Spleen (tissue), 11 donors: ENCODE data around the gene EIF3L. TPM values are rescaled to one million over a fixed set of nuclear protein-coding genes. Genes with fewer than 3 reads are reported as not detected.

Experiments
- DNase-seq: peaks from one replicate; pipeline ENCODE4 v3.0.0-alpha.2; 2020
- H3K27ac ChIP-seq, 8 donors: fragments of 200-600 bp; sonication (generic) in 7 of 8; 1 replicate in 4 of 8; 2 replicates in 4 of 8; pipeline versions ENCODE4 v1.5.0 to v1.8.0; 2016 to 2021; ENCODE audit warnings: inconsistent platforms in 4 of 8, mild to moderate bottlenecking in 4 of 8, moderate library complexity in 1 of 8
- H3K27me3 ChIP-seq, 7 donors: fragments of 200-600 bp; sonication (generic) in 6 of 7; replicated peaks in 1 of 7; 1 replicate in 4 of 7; 2 replicates in 3 of 7; pipeline versions ENCODE4 v1.5.0 to v1.8.0; 2016 to 2021; ENCODE audit warnings: inconsistent platforms in 3 of 7, mild to moderate bottlenecking in 1 of 7
- H3K36me3 ChIP-seq, 6 donors: fragments of 200-600 bp; sonication (generic) in 5 of 6; 1 replicate in 4 of 6; 2 replicates in 2 of 6; pipeline versions ENCODE4 v1.5.0 to v1.8.0; 2016 to 2021; ENCODE audit warnings: inconsistent platforms in 2 of 6
- H3K4me1 ChIP-seq, 6 donors: fragments of 200-600 bp; sonication (generic) in 5 of 6; 1 replicate in 3 of 6; 2 replicates in 3 of 6; pipeline versions ENCODE4 v1.5.0 to v1.8.0; 2016 to 2021; ENCODE audit warnings: inconsistent platforms in 3 of 6
- H3K4me3 ChIP-seq, 8 donors: fragments of 200-600 bp; sonication (generic) in 7 of 8; 1 replicate in 4 of 8; 2 replicates in 4 of 8; pipeline versions ENCODE4 v1.5.0 to v1.8.0; 2016 to 2021; ENCODE audit warnings: inconsistent platforms in 4 of 8, mild to moderate bottlenecking in 4 of 8, moderate library complexity in 2 of 8
- H3K9me3 ChIP-seq, 8 donors: fragments of 200-600 bp; sonication (generic) in 7 of 8; 1 replicate in 4 of 8; 2 replicates in 4 of 8; pipeline versions ENCODE4 v1.5.0 to v1.8.0; 2016 to 2021; ENCODE audit warnings: inconsistent platforms in 4 of 8
- CTCF ChIP-seq, 11 experiments: fragments of 200-600 bp in 7 of 11; fragments of 450-650 bp in 4 of 11; sonication (generic) in 4 of 11; IDR thresholded peaks in 8 of 11; conservative IDR thresholded peaks in 3 of 11; 1 replicate in 7 of 11; 2 replicates in 4 of 11; pipeline versions ENCODE4 v1.4.0 to v1.8.0; 2016 to 2021; ENCODE audit warnings: antibody characterized with exemption in 11 of 11, inconsistent platforms in 4 of 11, mild to moderate bottlenecking in 1 of 11
- POLR2A ChIP-seq, 3 donors: fragments of 450-650 bp; IDR thresholded peaks; one replicate each; pipeline ENCODE4 v1.5.1; 2017; ENCODE audit warnings: antibody characterized with exemption in 3 of 3, mild to moderate bottlenecking in 1 of 3
- POLR2AphosphoS5 ChIP-seq, 3 donors: sonication (generic); formaldehyde crosslinking; IDR thresholded peaks; one replicate each; pipeline ENCODE4 v1.5.1; 2017; ENCODE audit warnings: antibody characterized with exemption in 3 of 3
- WGBS, 5 donors: extraction: QIAGEN DNeasy Blood & Tissue Kit in 3 of 5; methylation state at CpG; one replicate each; pipeline versions ENCODE4 v1.1.5 to v1.1.7; 2013 to 2018; 5-methylcytosine and 5-hydroxymethylcytosine counted together
- intact Hi-C: fragments of 100-400 bp; cut with DNase I; formaldehyde crosslinking; loops from one replicate; pipeline ENCODE4 v1.15.0; 2023; ENCODE audit warnings: low total_unique reads
- polyA plus RNA-seq, 3 donors: library from polyadenylated mRNA; stranded (reverse); fragments of 200-250 nt; gene quantifications; one replicate each; pipeline ENCODE4 v1.2.1, GENCODE V29; 2013
- total RNA-seq, 7 donors: library from RNA; depleted of rRNA in 3 of 7; stranded (reverse); fragments of >200 nt in 3 of 7; fragmentation: NEBNext Ultra II Directional in 4 of 7; extraction: Animal tissue kit (Norgen Biotek cat#: 25700) in 4 of 7; gene quantifications; one replicate each; pipeline versions ENCODE4 v1.1.0 to v1.2.1, GENCODE V29; 2016 to 2021
- donor health status: healthy with polysubstance abuse.
- donor health status: DM: no; HTN: no; CAD: no; lungs with moderate emphysema.
- donor health status: DM: no; HTN: no; CAD: no.
- donor health status: Bipolar disorder and iron deficiency.
- donor health status: healthy.
- donor health status: DM: no; HTN: no; CAD: no.
- donor health status: DM: yes; HTN: yes; CAD: no.

EIF3L gene
- total and polyA plus RNA-seq, 10 donors, result 254 to 407 (median 334) TPM

- Histone ChIP-seq H3K27me3 (peaks cover 0 to 57% (median 9%) of the 10 kb centered on the region in 7 donors), H3K27ac (peak overlapping the region in 1 of 8 donors; percentile 30), H3K36me3 (peaks cover 0 to 20% (median 5%) of the 10 kb centered on the region in 6 donors), H3K9me3 (no peaks in the 10 kb centered on the region), H3K4me1 (peaks cover 0 to 18% (median 11%) of the 10 kb centered on the region in 6 donors), H3K4me3 (peak overlapping the region in 7 of 8 donors; percentile 32 to 69 (median 37))
- intact Hi-C loops, result no loop called here
- 8 to 21% (median 11%) methylated on average over 59 to 135 of the region's 135 CpGs for WGBS, 5 donors
- no peak for DNase-seq
- TF ChIP-seq CTCF (IDR thresholded peaks at IDR 0.05 in 8 of 11, conservative IDR thresholded peaks at IDR 0.05 in 3 of 11), result no peak
- TF ChIP-seq POLR2AphosphoS5 (IDR thresholded peaks at IDR 0.05), result peak in 1 of 3 donors; percentile 13
- no peak for TF ChIP-seq POLR2A (IDR thresholded peaks at IDR 0.05)
Observed at GRCh38 chr22:37824674-37825641, 24.3 kb upstream of the EIF3L start.

- H3K4me3 ChIP-seq, result no peak overlapping the region
- H3K27me3 ChIP-seq, result peaks cover 0 to 36% (median 9%) of the 10 kb centered on the region in 7 donors
- TF ChIP-seq CTCF (IDR thresholded peaks at IDR 0.05 in 8 of 11, conservative IDR thresholded peaks at IDR 0.05 in 3 of 11) (no peak), POLR2AphosphoS5 (IDR thresholded peaks at IDR 0.05) (no peak), POLR2A (IDR thresholded peaks at IDR 0.05) (no peak)
- intact Hi-C loops, result no loop called here
- peaks cover under 1 to 41% (median 26%) of the 10 kb centered on the region in 6 donors for H3K36me3 ChIP-seq
- 74 to 90% (median 77%) methylated on average over 9 of the region's 9 CpGs for WGBS, 5 donors
- peaks cover 0 to 18% (median 11%) of the 10 kb centered on the region in 6 donors for H3K4me1 ChIP-seq
- no peak for DNase-seq
- H3K27ac ChIP-seq, result no peak overlapping the region
- H3K9me3 ChIP-seq, result no peaks in the 10 kb centered on the region
Observed at GRCh38 chr22:37827056-37827455, 22.2 kb upstream of the EIF3L start.

- H3K36me3 ChIP-seq, result peaks cover 11 to 73% (median 50%) of the 10 kb centered on the region in 6 donors
- no peak for TF ChIP-seq POLR2A (IDR thresholded peaks at IDR 0.05)
- TF ChIP-seq CTCF (IDR thresholded peaks at IDR 0.05 in 8 of 11, conservative IDR thresholded peaks at IDR 0.05 in 3 of 11), result no peak
- TF ChIP-seq POLR2AphosphoS5 (IDR thresholded peaks at IDR 0.05), result peak in 1 of 3 donors; percentile 14
- no peak for DNase-seq
- H3K4me3 ChIP-seq, result no peak overlapping the region
- intact Hi-C loops, result no loop called here
- no peaks in the 10 kb centered on the region for H3K9me3 ChIP-seq
- no peak overlapping the region for H3K27ac ChIP-seq
- peaks cover 0 to 4% (median 1%) of the 10 kb centered on the region in 6 donors for H3K4me1 ChIP-seq
- peaks cover 0 to 4% (median 0%) of the 10 kb centered on the region in 7 donors for H3K27me3 ChIP-seq
- 86 to 96% (median 93%) methylated on average over 13 to 14 of the region's 14 CpGs for WGBS, 5 donors
Observed at GRCh38 chr22:37830093-37830842, 19.0 kb upstream of the EIF3L start.
